ENCODE measurements around the gene MRPS27.

GRCh38 chr5:72269411-72269780 lies 50.6 kb downstream of the MRPS27 start:
- TF ChIP-seq CTCF (IDR thresholded peaks at IDR 0.05): peak; percentile 62
- no peak for TF ChIP-seq ZFX (IDR thresholded peaks at IDR 0.05; ENCODE audit: borderline replicate concordance)

Measured in 22Rv1 (cell line).